ENCODE measurements around the gene PHKB.
A peak's percentile ranks its signal among the peaks of the same experiment; 100 is the strongest.

PHKB gene

DNA sequence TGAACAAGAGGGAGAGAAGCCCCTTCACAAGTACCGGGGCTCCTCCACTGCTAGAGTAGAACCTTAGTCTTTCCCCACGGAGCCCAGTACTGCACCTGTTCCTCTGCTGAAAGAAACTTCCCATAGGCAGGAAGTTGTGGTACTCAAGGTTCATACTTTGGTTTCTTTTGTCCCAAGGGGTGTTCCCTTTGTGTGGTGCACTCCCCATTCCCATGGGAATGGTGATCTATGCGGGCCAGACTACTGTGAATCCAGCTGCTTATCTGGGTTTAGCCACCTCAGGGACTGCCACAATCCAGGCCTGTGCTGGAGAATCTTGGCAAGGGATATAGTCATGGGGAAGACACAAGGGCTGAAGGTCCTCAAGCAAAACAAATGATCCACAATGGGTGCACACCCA lies 110.6 kb downstream of the PHKB start:
- FAIRE-seq: no peak

DNA sequence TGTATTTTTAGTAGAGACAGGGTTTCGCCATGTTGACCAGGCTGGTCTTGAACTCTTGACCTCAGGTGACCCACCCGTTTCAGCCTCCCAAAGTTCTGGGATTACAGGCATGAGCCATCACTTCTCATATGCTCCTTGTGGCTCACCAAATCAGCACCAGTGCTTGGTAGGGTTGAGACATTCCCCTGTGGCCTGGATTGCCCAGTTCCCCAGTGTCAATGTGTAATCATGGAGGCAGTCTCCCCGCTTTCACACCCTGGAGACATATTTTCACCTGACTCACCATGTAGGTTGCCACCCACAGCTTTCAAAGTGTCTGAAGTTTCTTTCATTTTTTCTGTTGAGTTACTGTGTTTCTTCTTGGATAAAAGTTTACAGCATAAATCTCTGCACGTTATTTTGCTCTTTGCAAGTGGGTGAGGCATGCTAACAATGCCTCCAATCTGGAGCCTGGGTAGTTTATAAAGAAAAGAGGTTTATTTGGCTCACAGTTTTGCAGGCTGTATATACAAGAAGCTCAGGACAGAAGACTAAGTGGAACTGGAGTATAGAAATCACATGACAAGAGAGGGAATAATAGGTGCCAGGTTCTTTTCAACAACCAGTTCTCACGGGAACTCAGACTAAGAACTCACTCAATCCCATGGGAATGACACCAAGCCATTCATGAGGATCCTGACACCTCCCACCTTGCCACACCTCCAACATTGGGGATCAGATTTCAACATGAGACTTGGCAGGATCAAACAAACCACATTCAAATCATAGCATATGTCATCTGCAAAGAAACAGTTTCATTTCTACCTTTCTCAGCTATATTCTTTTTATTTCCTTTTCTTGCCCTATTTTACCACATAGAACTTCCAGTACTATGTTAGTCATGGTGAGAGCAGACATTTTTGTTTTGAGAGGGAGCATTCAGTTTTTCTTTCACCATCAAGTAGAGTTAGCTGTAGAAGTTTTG lies 113.2 kb downstream of the PHKB start:
- FAIRE-seq: no peak

DNA sequence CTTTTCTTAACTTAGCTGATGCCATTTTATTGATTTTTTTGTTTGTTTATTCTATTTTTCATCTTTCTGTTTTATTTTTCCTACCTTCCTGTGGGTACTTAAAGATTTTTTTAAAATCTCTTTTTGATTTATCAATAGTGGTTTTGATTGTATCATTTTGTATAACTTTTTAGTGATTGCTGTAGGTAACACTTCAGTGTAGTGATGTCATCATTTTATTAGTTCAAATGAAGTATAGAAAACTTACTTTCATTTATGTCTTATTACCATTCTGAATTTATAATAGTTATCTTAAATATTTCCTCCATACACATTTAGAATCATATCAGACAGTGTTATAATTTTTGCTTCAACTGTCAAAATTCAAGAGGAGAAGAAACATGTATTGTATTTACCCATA lies 115.9 kb downstream of the PHKB start:
- peak; percentile 73 for FAIRE-seq

DNA sequence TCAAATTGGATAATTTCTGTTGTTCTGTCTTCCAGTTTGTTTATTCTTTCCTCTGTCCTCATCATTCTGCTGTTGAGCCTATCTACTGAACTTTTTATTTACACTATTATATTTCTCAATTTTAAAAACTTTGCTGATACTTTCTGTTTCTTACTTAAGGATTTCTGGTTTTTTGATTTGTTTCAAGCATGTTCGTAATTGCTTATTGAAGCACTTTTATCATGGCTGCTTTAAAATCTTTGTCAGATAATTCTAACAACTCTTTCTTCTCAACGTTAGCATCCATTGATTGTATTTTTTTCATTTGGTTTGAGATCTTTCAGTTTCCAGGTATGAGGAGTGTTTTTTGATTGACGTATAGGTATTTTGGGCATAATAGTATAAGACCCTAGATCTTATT lies 116.9 kb downstream of the PHKB start:
- no peak for FAIRE-seq

DNA sequence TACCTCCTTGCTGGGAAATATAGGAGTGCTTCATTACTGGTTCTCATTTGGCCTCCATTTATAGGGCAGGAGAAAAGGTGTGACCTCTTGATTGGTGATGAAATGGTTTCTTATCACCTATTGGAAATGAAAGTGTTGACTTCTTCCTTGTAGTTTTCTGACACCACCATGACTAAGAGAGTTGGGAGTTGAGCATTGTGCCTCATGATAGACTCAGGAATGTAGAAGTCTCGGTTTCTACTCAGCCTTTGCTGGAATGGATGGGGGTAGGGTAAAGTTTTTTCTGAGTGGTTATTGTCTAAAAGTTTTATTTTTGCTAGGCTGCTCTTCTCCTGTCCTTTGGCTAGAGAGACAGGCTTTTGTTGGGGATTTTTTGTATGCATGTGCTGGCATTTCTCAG lies 117.4 kb downstream of the PHKB start:
- no peak for FAIRE-seq

DNA sequence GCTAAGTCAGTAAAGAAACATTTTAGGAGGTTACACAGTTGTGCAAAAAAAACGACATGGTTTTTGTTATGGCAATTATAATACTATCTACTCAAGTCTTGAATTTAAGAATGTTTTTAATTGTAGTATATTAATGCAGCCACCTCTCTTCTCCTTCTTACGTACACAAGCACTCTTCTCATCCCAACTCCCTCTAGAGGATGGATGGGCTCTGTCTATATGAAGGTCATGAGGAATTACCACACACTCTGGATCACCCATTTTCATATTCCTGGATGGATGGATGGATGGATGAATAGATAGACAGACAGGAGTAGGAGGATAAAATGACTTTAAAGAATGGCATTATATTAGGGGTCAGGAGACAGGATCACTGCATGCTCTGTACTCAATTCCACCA lies 120.0 kb downstream of the PHKB start:
- FAIRE-seq: no peak

DNA sequence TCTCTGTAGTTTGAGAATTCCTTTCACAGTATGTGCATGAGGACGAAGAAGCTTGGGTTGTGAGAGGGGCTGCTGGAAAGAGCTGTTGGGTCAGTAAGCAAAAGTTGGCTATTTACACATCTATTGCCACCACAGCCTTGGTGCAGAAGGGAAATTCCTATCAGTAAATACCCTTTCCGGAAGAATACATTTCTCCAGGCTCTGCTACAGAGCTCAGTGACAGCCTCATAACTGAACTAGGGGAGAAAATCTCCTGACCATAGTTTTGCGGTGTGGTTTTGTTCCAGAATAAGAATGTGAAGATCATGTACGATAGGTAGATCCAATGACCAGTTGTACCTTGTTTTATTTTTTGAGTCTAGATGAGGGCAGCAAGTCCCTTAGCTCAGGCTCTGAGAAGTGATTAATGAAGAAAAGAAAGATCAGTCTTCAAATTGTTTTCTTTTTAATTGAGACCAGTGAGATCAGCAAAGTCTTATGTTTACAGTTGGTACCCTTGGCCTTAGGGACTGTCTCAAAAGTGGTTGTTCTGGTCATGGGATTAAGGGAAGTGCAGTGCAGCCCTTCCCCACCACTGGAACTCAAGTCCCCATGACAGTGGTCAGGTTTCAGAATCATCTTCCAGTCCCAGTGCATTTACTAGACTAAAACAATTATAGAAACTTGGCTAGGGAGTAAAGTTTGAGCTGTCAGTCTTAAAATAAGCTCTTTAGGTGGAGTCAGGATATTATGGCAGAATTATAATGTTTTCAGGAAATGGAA lies 123.5 kb downstream of the PHKB start:
- FAIRE-seq: no peak

DNA sequence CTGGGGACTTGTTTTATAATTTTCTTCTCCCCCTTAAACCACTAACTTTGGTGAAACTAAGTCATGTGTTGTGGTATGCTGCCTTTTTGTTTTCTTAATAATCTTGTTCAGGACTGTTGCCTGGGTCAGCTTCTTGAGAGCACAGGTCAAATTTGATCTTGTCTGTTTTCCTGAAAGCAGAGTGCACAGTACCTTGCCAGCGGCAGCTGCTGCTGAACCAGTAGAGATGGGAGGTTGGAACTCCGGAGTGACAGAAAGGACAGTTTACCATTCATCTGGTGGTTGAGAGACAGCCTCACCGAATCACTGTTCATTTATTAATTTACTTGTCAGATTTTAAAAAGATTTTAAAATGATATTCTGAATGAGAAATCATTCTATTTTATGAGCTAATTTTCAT lies 125.0 kb downstream of the PHKB start:
- FAIRE-seq: no peak

DNA sequence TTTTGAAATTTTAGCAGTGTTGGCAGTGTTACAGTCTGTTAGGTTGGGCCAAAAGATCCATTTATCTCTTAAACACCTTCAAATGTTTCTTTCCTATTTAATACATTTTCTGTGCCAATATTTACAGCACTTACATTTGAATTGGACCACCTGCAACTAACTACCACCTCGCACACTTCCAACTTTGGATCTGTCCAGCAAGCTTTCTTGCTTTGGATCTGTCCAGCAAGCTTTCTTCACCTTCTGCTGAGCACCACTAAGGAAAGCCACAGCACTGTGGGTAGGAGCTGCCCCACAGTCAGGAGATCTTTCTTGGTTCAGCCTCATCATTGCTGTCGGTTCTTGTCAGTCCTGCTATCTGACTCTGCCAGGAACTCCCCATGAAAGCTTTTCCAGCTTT lies 129.3 kb downstream of the PHKB start:
- no peak for FAIRE-seq

DNA sequence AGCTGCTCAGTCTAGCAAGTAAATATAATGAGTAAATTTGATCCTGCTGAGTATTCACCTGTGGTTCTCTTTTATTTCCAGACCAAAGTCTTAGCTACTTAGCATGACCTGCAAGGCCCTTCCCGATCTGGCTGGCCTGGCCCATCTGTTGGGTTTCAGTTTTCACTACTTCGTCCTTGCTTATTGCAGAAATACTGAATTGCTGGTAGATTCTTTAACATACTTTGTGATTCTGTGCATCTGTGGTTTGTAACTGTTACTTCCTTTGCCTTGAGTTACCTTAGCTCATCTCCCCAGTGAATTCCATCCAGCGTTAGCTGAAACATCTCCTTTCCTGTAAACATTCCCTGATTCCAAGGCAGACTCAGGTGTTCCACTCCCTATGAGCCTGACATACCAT lies 131.1 kb downstream of the PHKB start:
- no peak for FAIRE-seq

DNA sequence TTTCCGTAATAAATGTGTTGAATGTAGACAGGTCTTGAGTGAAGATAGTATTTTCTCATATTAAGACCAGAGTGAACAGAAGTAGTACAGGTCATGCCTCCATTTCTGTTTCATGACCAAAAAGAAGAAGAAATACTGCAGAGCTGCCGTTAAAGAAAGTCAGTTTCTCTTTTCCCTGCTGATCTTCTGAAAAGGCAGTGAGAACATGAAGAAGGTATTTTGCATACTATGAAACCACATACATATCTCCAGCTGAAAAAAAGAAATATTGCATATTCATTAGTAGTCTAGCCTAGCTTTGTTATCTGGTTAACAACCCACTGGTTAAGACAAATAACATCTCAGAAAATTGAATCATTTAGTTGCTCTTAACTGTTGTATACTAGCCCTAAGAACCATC lies 138.4 kb downstream of the PHKB start:
- no peak for FAIRE-seq

DNA sequence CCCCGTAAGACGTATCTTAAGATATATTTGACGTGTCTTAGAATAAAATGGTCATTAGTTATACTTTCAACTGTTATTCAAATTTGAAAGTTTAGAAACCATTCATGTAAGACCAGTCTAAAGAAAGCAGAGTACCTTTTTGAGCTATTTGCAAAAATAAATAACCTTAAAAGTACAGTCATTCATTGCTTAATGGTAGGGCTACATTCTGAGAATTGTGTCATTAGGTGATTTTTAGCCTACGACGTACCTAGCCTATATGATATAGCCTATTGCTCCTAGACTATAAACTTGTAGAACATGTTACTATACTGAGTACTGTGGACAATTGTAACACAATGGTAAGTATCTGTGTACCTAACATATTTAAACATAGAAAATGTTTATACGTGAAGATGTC lies 139.2 kb downstream of the PHKB start:
- FAIRE-seq: no peak

DNA sequence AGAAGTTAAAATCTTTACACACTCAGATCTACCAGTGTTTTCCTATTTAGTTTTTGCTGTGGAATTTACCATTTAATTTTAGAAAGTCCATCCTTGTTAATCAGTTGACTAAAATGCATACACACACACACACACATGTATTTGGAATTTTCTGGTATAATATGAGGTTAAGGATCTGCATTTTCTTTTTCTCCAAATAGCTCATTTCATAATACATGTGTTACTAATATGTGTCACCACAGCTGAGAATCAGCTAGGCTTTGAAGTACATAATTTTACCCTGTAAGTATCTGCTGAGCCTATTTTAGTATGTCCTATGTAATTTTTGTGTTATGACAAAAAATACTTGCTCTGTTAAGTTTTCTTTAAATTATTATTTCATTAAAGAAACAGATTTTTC lies 143.2 kb downstream of the PHKB start:
- FAIRE-seq: no peak

DNA sequence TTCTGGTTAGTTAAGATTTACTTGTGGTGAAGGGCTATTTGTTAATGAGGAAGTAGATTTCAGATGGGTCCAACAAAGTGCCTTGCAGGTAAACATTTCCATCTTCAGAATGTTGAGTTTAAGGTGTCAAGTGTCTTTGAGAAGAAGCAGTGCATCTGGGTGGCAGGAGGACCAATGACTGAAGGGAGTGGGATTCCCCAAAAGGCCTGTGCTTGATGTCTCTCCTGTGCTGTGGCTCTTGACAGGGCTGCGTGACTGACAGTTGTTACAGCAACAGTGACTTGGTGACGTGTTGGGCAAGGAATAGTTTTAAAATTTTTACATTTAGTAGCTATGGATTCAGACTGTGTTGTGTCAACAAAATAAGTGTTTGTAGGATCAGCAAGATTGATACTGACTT lies 149.9 kb downstream of the PHKB start:
- no peak for FAIRE-seq

DNA sequence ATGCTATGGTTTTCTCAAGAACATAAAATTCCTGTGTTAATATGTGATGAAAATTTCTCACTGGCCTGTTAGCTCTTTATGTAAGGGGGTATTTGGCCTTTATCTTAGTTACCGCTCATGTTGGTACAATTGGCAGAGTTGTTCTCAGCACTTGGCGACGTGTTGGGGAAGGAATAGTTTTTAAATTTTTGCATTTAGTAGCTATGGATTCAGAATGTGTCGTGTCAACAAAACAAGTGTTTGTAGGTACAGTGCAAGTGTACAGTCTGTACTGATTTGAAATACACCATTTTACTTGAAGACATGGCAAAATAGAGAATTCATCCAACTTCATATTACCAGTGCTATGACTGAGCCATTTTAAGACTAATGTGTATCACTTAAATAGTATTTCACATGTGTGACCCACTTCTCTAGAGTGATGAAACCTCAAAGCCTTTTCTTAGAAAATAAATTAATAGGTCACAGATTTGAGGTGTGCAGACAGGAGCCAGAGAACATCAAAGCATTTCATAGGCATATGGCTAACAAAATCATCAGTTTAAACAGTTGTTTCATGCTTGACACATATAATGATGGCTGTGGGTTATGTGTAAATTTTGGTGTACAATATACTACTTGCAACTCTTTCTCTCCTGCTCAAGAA lies 150.8 kb downstream of the PHKB start:
- no peak for FAIRE-seq

DNA sequence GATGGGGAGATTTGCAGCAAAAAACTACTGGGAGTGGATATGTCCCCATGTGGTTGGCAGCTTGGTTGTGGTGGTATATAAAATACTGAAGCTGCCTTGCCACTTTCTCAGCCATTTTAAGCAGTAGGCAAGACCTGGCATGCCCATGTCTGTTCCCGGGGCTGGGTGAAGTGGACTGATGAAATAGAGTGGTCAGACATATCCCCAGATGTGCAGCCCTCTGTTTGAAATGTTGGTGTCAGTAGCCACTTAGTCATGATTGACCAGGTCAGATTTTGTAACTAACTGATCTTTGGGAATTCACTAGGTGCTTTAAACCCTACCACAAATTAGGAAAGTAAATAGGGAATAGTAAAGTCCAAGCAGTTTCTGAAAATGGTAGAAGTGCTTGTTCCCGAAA lies 151.6 kb downstream of the PHKB start:
- no peak for FAIRE-seq

DNA sequence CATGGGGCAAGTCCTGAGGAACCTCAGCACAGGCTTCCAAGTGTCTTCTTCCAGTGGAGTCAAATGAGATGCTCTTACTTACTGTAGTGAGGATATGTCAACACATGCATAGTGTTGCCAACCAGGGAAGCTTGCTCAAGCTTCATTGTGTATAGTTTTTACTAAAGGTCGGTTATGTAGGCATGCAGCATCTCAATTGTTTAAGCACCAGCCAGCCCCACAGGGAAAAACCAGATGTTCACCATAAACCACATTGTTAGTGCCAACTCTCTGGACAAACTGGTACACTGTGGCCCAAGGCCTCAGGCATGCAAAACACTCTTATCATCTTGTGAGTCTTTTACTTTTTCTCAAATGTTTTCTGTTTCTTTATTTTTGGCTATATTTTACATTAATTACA lies 152.1 kb downstream of the PHKB start:
- no peak for FAIRE-seq

DNA sequence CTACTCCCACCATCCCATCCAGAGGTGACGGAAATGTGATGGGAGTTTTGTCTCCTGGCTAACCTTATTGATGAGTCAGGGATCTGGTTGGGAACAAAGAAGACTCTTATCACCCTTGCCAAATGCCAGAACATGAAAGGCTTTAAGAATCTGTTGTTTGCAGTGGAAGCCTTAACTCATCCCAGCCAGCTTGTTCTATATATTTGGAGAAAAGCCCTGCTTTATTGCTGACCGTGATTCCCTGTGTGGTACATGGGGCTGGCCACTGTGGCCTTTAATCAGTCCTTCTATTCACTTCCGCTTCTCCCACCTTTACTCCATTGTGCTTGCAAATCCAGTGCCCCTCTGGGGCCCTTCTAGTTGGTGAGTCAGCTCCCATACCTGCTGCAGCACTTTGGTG lies 156.6 kb downstream of the PHKB start:
- FAIRE-seq: no peak

DNA sequence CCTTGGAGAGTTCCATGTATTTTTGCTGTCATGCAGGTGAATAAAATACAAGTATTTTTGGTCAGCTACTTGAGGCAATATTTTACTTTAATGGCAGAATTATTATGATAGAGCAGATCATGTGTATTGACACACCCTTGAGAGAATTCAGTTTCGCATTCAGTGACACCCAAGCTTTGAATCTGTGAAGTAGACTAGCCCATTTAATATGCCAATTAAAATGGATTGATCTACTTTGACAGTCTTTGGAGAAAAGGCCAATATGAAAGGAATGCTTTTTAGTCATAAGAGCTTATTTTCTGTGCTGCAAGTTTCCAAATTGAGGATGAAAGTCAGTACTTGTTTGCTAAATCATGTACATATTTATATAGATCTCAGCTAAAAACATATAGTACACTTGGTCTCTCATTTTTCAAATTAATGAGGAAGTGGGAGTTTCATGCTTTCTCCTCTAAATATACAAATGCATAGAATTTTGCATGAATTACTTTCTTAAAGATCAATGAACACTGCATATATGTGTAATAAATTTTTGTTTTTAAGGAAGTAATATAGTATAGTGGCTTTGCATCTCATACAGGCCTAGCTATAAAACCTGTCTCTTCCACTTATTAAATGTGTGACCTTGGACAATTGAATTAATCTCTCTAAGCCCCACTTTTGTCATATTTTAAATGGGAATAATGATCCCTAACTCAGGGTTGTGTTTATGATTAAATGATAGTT lies 161.5 kb downstream of the PHKB start:
- FAIRE-seq: no peak

DNA sequence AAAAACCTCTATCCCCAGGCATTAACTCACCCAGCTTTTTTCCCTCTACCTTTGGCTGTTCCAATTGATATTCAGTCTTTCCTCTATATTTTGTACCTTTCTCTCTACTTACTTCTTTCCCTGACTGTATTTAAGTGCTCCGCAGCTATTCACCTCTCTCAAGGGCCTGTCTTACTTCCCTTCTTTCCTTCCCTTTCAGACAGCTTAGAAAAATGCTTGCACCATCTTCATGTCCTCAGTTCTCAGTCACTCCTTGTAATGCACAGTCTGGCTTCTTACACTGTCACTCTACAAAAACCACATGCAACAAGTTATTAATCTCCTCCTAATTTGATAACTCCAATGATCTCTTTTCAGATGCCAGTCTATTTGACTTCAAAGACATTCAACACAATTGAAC lies 163.4 kb downstream of the PHKB start:
- no peak for FAIRE-seq

DNA sequence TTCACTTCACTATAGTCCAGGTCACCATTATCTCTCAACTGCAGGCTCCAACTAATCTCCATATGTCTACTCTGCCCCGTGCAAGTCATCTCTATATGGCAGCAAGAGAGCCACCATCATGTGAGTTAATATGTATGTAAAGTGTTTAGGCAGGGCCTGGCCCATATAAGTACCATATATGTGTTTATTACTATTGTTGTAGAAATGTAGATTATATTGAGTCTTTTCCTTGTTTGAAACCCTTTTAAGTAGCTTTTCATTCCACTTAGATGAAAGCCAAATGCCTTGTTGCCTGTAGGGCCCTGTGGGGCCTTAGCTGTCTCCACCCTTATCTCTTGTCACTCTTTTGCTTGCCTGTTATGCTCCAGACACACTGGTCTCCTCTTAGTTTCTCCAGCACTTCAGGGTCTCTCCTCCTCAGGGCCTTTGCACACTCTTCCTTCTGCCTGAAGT lies 164.0 kb downstream of the PHKB start:
- FAIRE-seq: no peak

DNA sequence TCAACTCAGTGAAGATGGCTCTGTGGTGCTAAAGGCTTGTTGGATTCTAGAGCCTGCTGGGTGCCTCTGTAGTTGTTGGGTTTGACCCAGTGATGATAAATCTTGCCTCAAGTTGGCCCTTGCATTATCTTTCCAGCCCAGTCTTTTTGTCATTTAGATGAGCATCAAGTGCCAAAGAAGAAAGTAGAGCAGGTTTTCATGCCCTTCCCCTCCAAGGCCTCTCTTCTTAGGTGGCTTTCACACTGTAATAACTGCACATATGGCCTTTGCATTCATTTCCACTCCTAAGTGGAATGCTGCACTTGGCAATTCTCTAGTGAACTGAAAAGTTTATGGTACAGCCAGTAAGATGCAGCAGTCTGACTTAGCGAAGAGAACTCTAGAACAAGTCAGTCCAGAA lies 165.1 kb downstream of the PHKB start:
- no peak for FAIRE-seq

DNA sequence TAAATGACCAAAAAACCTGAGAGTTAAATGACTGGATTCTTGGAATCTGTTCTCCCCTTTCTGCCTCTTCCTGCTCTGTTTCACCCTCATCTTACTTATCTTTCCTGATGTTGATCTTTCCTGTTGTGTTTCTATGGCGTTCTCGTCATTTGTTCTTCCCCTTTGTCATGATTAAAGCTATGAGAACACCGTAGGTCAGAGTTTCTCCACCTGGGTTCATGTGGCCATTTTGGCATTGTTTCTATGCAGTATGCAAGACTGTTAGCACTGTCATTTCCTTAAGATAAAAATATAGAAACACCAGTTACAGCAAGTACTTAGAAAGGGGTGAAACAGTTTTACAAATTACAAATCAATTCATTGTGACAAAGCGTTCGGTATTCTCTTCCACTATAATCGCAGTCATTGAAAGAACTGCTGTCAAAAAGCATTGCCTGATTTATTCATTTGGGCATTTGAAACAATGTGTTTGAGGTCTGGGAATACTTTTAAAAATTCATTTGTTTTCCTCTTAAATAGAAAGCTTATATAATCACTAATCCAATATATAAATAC lies 166.0 kb downstream of the PHKB start:
- no peak for FAIRE-seq

Measured in colon (tissue), 2 donors.